HepG2 (cell line): ENCODE results near the gene MBLAC1.

Experiments
- CTCF ChIP-seq: sonication (generic); formaldehyde crosslinking; IDR thresholded peaks from 2 replicates; pipeline ENCODE4 v1.5.0; 2020; ENCODE audit warnings: mild to moderate bottlenecking, missing genetic modification reagents, moderate library complexity
- FOXA3 ChIP-seq: IDR thresholded peaks from 2 replicates; pipeline ENCODE4 v1.6.1; 2016; ENCODE audit warnings: missing genetic modification reagents, missing compliant biosample characterization
- JUNB ChIP-seq: sonication (generic); formaldehyde crosslinking; IDR thresholded peaks from 2 replicates; pipeline ENCODE4 v1.8.0; 2022; ENCODE audit warnings: missing genetic modification reagents, mild to moderate bottlenecking, borderline replicate concordance
- NCOR1 ChIP-seq: fragments of 200-600 bp; sonication (generic); IDR thresholded peaks from 2 replicates; pipeline ENCODE4 v1.7.0; 2017; ENCODE audit warnings: antibody characterized with exemption, low read length, borderline replicate concordance
- STAT6 ChIP-seq: sonication (generic); formaldehyde crosslinking; IDR thresholded peaks from 2 replicates; pipeline ENCODE4 v1.4.0; 2020; ENCODE audit warnings: missing genetic modification reagents, mild to moderate bottlenecking, borderline replicate concordance
- ZFX ChIP-seq: sonication (generic); formaldehyde crosslinking; IDR thresholded peaks from 2 replicates; pipeline ENCODE4 v1.4.0; 2020; ENCODE audit warnings: mild to moderate bottlenecking, low read depth, missing genetic modification reagents, moderate library complexity
- ZNF121 ChIP-seq: sonication (generic); formaldehyde crosslinking; IDR thresholded peaks from 2 replicates; pipeline ENCODE4 v1.5.0; 2020; ENCODE audit warnings: mild to moderate bottlenecking, missing genetic modification reagents
- ZNF354B ChIP-seq: sonication (generic); formaldehyde crosslinking; IDR thresholded peaks from 2 replicates; pipeline ENCODE4 v1.8.0; 2022; ENCODE audit warnings: mild to moderate bottlenecking, missing genetic modification reagents
- ZNF616 ChIP-seq: sonication (generic); formaldehyde crosslinking; IDR thresholded peaks from 2 replicates; pipeline ENCODE4 v1.5.0; 2020; ENCODE audit warnings: low read depth, mild to moderate bottlenecking, missing genetic modification reagents

- TF ChIP-seq JUNB (CRISPR knock-in tag) (no peak), CTCF (CRISPR knock-in tag) (no peak), FOXA3 (CRISPR knock-in tag) (no peak; the same call in 1 of the 2 replicates), ZNF616 (CRISPR knock-in tag) (no peak), ZNF121 (CRISPR knock-in tag) (no peak), STAT6 (no peak; the same call in 1 of the 2 replicates), ZFX (peak; percentile 65; the same call in 1 of the 2 replicates), ZNF354B (CRISPR knock-in tag) (no peak), NCOR1 (no peak)
Observed at GRCh38 chr7:100158229-100159098, 31.7 kb downstream of the MBLAC1 start, which contains the start of gene TRAPPC14.
